Esophagus squamous epithelium (tissue), 5 donors: ENCODE data around the gene DLEC1. TPM values are rescaled to one million over a fixed set of nuclear protein-coding genes. Genes with fewer than 3 reads are reported as not detected.

ENCODE experiments used
- DNase-seq: peaks from one replicate; lab custom pipeline; 2025; lab: John Stamatoyannopoulos, UW
- H3K27ac ChIP-seq, 4 donors: fragments of 200-600 bp; sonication (generic); one replicate each; pipeline ENCODE4 v1.5.1; 2016 to 2019; ENCODE audit warnings: mild to moderate bottlenecking in 1 of 4
- H3K27me3 ChIP-seq, 4 donors: fragments of 200-600 bp; sonication (generic); 1 replicate in 3 of 4; 2 replicates in 1 of 4; pipeline versions ENCODE4 v1.5.1 to v1.6.0; 2017 to 2021; ENCODE audit warnings: antibody characterized with exemption in 1 of 4
- H3K36me3 ChIP-seq, 3 donors: fragments of 200-600 bp; sonication (generic); one replicate each; pipeline ENCODE4 v1.5.1; 2016 to 2019
- H3K4me1 ChIP-seq, 3 donors: fragments of 200-600 bp; sonication (generic); one replicate each; pipeline ENCODE4 v1.5.1; 2017 to 2019
- H3K4me3 ChIP-seq, 4 donors: fragments of 200-600 bp; sonication (generic); 1 replicate in 3 of 4; 2 replicates in 1 of 4; pipeline ENCODE4 v1.5.1; 2016 to 2019; ENCODE audit warnings: mild to moderate bottlenecking in 2 of 4, moderate library complexity in 1 of 4
- H3K9me3 ChIP-seq, 3 donors: fragments of 200-600 bp; sonication (generic); one replicate each; pipeline ENCODE4 v1.5.1; 2016 to 2019
- CTCF ChIP-seq, 6 experiments: fragments of 450-650 bp in 4 of 6; fragments of 200-600 bp in 2 of 6; sonication (generic) in 2 of 6; IDR thresholded peaks; one replicate each; pipeline ENCODE4 v1.5.1; 2016 to 2019; ENCODE audit warnings: antibody characterized with exemption in 6 of 6, mild to moderate bottlenecking in 4 of 6, moderate library complexity in 4 of 6
- POLR2A ChIP-seq, 4 donors: fragments of 450-650 bp; IDR thresholded peaks; one replicate each; pipeline ENCODE4 v1.6.1; 2017; ENCODE audit warnings: antibody characterized with exemption in 4 of 4, mild to moderate bottlenecking in 4 of 4, moderate library complexity in 3 of 4
- WGBS, 2 donors: methylation state at CpG; one replicate each; pipeline ENCODE4 v1.1.5; 2018; 5-methylcytosine and 5-hydroxymethylcytosine counted together
- intact Hi-C: fragments of 100-400 bp; cut with DNase I; formaldehyde crosslinking; loops from one replicate; pipeline ENCODE4 v1.15.0; 2022
- total RNA-seq, 4 donors: library from RNA; depleted of rRNA; stranded (reverse); fragments of >200 nt; gene quantifications; one replicate each; pipeline ENCODE4 v1.1.0, GENCODE V29; 2016
- donor health status: DM: yes; HTN: yes; CAD: no.

Gene DLEC1
- total RNA-seq, 4 donors from 2014 or later: 0.19 TPM; not detected in 3

DNA sequence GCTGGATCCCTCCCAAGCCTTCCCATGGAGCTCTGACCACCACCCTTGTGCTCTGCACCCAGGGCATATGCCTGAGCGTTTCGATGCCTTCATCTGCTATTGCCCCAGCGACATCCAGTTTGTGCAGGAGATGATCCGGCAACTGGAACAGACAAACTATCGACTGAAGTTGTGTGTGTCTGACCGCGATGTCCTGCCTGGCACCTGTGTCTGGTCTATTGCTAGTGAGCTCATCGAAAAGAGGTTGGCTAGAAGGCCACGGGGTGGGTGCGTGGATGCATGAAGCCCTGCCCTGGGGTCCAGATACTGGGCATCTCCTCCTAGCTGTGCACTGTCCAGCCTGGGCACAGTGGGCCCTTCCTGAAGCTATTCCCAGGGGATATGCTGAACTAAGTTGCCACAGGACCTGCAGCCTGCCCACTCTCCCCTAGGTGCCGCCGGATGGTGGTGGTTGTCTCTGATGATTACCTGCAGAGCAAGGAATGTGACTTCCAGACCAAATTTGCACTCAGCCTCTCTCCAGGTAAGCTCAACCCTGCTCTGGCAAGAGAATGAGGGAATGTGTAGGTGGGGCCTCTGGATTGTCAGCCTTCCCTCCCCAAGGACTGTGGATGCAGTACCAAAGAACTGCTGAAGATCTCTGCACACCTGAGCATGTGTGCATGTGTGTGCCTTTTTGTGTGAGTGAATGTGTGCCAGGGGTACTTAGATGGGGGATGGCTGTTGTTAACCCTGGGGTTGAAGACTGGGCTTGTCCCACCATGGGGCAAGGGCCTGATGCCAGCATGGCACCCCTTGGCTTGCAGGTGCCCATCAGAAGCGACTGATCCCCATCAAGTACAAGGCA is 101.5 kb downstream of the DLEC1 start:
- H3K27ac ChIP-seq: no peak overlapping the region
- H3K4me3 ChIP-seq: peak overlapping the region in 1 of 4 donors; percentile 99
- no peak for DNase-seq
- H3K36me3 ChIP-seq: peaks cover 0 to 28% (median 0%) of the 10 kb centered on the region in 3 donors
- no peaks in the 10 kb centered on the region for H3K27me3 ChIP-seq
- H3K9me3 ChIP-seq: no peaks in the 10 kb centered on the region
- intact Hi-C loops: no loop called here
- TF ChIP-seq POLR2A (IDR thresholded peaks at IDR 0.05) (no peak), CTCF (IDR thresholded peaks at IDR 0.05) (no peak)
- peaks cover 24 to 47% (median 25%) of the 10 kb centered on the region in 3 donors for H3K4me1 ChIP-seq
- WGBS, 2 donors: 94% methylated on average over 7 of the region's 13 CpGs; no CpG with 5 or more reads in 1 of the 2 donors

DNA sequence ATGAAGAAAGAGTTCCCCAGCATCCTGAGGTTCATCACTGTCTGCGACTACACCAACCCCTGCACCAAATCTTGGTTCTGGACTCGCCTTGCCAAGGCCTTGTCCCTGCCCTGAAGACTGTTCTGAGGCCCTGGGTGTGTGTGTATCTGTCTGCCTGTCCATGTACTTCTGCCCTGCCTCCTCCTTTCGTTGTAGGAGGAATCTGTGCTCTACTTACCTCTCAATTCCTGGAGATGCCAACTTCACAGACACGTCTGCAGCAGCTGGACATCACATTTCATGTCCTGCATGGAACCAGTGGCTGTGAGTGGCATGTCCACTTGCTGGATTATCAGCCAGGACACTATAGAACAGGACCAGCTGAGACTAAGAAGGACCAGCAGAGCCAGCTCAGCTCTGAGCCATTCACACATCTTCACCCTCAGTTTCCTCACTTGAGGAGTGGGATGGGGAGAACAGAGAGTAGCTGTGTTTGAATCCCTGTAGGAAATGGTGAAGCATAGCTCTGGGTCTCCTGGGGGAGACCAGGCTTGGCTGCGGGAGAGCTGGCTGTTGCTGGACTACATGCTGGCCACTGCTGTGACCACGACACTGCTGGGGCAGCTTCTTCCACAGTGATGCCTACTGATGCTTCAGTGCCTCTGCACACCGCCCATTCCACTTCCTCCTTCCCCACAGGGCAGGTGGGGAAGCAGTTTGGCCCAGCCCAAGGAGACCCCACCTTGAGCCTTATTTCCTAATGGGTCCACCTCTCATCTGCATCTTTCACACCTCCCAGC is 102.4 kb downstream of the DLEC1 start:
- intact Hi-C loops: no loop called here
- Histone ChIP-seq H3K27me3 (no peaks in the 10 kb centered on the region), H3K4me3 (no peak overlapping the region), H3K36me3 (peaks cover 0 to 28% (median 0%) of the 10 kb centered on the region in 3 donors), H3K9me3 (peaks cover 0 to 3% (median 0%) of the 10 kb centered on the region in 3 donors), H3K27ac (no peak overlapping the region), H3K4me1 (peaks cover 17 to 39% (median 20%) of the 10 kb centered on the region in 3 donors)
- no peak for DNase-seq
- WGBS, 2 donors: 93 to 97% methylated on average over 6 of the region's 7 CpGs
- TF ChIP-seq CTCF (IDR thresholded peaks at IDR 0.05): no peak

GRCh38 chr3:38141952-38142273 is 102.9 kb downstream of the DLEC1 start:
- H3K4me3 ChIP-seq: no peak overlapping the region
- 53 to 89% methylated on average over 1 to 2 of the region's 2 CpGs for WGBS, 2 donors
- DNase-seq: no peak
- H3K4me1 ChIP-seq: peaks cover 17 to 38% (median 20%) of the 10 kb centered on the region in 3 donors
- no peaks in the 10 kb centered on the region for H3K27me3 ChIP-seq
- intact Hi-C loops: no loop called here
- H3K36me3 ChIP-seq: peaks cover 0 to 28% (median 0%) of the 10 kb centered on the region in 3 donors
- H3K9me3 ChIP-seq: peaks cover 0 to 3% (median 0%) of the 10 kb centered on the region in 3 donors
- no peak overlapping the region for H3K27ac ChIP-seq
- TF ChIP-seq CTCF (IDR thresholded peaks at IDR 0.05): no peak
- no peak for TF ChIP-seq POLR2A (IDR thresholded peaks at IDR 0.05)

DNA sequence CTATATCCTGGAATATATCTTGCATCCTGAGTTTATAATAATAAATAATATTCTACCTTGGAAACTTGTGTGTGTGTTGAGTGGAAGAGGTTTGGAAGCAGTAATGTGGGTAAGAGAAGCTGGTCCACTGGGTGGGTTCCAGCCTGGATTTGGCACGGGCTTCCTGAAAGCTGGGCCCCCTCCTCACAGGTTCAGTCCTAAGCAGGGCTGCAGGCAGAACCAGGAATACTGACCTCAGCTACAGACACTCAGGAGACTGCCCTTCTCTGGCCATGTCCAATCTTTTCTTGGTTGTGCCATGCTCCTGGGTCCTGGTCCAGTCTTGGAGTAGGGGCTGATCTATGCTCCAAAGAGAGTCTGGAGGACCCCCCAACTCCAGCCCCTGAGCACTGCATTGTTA is 104.0 kb downstream of the DLEC1 start:
- TF ChIP-seq CTCF (IDR thresholded peaks at IDR 0.05): no peak
- TF ChIP-seq POLR2A (IDR thresholded peaks at IDR 0.05): no peak
- Histone ChIP-seq H3K27me3 (no peaks in the 10 kb centered on the region), H3K9me3 (peaks cover 0 to 3% (median 0%) of the 10 kb centered on the region in 3 donors), H3K4me3 (no peak overlapping the region), H3K36me3 (peaks cover 0 to 28% (median 0%) of the 10 kb centered on the region in 3 donors), H3K4me1 (peaks cover 13 to 39% (median 15%) of the 10 kb centered on the region in 3 donors), H3K27ac (no peak overlapping the region)
- DNase-seq: no peak
- intact Hi-C loops: no loop called here
- WGBS, 2 donors: 73 to 82% methylated on average over 1 of the region's 1 CpG

DNA sequence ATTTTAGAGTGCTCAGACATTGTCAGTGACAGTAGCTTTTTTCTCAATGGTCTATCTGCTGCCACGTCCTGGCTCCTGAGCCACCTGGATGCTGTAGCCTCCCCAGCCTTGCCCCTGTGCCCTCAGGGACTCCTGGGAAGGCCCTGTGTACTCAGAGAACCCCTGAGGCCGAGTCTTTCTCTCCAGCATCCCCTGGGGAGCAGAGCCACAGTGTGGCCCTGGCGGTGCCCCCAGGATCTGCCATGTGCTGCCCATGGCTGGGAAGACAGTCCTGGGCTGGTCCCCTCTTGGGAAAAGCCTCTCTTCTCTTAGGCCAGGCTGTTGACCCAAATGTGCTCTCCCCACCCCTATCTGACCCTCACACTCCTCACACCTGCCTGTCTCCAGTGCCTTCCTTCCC is 104.5 kb downstream of the DLEC1 start:
- no peak for DNase-seq
- WGBS, 2 donors: 51 to 90% methylated on average over 2 to 3 of the region's 3 CpGs
- Histone ChIP-seq H3K36me3 (peaks cover 0 to 28% (median 0%) of the 10 kb centered on the region in 3 donors), H3K4me1 (peaks cover 10 to 39% (median 13%) of the 10 kb centered on the region in 3 donors), H3K27me3 (no peaks in the 10 kb centered on the region), H3K4me3 (no peak overlapping the region), H3K9me3 (peaks cover 0 to 3% (median 0%) of the 10 kb centered on the region in 3 donors), H3K27ac (no peak overlapping the region)
- TF ChIP-seq CTCF (IDR thresholded peaks at IDR 0.05) (no peak), POLR2A (IDR thresholded peaks at IDR 0.05) (no peak)
- intact Hi-C loops: no loop called here
